HL-60 (cell line): Measurements from ENCODE around the gene VIPR2.

ENCODE experiments used
- DNase-seq, 2 experiments: peaks; one replicate each; pipeline ENCODE4 v3.0.0-alpha.2; 2010 to 2020; ENCODE audit warnings: low read depth in 1 of 2, low spot score in 1 of 2
- H3K27ac ChIP-seq: fragments of 250-450 bp; sonication (Bioruptor Pico); replicated peaks from 2 replicates; pipeline ENCODE4 v1.5.1; 2020; ENCODE audit warnings: mild to moderate bottlenecking, moderate library complexity
- H3K27me3 ChIP-seq: fragments of 250-450 bp; sonication (Bioruptor Pico); 2 replicates; pipeline ENCODE4 v1.5.1; 2021; ENCODE audit warnings: mild to moderate bottlenecking, moderate library complexity; ENCODE audit not compliant: insufficient read depth, poor library complexity, severe bottlenecking
- H3K4me3 ChIP-seq: replicated peaks from 2 replicates; pipeline ENCODE4 v1.5.1; 2011; ENCODE audit warnings: mild to moderate bottlenecking, control low read depth, low read length; ENCODE audit not compliant: insufficient read depth
- CTCF ChIP-seq: IDR thresholded peaks from one replicate; pipeline ENCODE4 v1.5.1; 2011; ENCODE audit warnings: low read length, control low read depth, inconsistent platforms; ENCODE audit not compliant: insufficient read depth
- GABPA ChIP-seq: IDR thresholded peaks from 2 replicates; pipeline ENCODE4 v1.6.1; 2012; ENCODE audit warnings: low read depth
- POLR2AphosphoS5 ChIP-seq: IDR thresholded peaks from 2 replicates; pipeline ENCODE4 v1.6.1; 2012; ENCODE audit warnings: low read depth
- SPI1 ChIP-seq: IDR thresholded peaks from 2 replicates; pipeline ENCODE4 v1.6.1; 2012; ENCODE audit warnings: low read depth, mild to moderate bottlenecking, borderline replicate concordance
- TF ChIP-seq, protein P1 (sequence below): IDR thresholded peaks from 2 replicates; pipeline ENCODE4 v1.6.1; 2012; ENCODE audit warnings: low read depth; ENCODE audit not compliant: insufficient replicate concordance

Gene VIPR2

DNA sequence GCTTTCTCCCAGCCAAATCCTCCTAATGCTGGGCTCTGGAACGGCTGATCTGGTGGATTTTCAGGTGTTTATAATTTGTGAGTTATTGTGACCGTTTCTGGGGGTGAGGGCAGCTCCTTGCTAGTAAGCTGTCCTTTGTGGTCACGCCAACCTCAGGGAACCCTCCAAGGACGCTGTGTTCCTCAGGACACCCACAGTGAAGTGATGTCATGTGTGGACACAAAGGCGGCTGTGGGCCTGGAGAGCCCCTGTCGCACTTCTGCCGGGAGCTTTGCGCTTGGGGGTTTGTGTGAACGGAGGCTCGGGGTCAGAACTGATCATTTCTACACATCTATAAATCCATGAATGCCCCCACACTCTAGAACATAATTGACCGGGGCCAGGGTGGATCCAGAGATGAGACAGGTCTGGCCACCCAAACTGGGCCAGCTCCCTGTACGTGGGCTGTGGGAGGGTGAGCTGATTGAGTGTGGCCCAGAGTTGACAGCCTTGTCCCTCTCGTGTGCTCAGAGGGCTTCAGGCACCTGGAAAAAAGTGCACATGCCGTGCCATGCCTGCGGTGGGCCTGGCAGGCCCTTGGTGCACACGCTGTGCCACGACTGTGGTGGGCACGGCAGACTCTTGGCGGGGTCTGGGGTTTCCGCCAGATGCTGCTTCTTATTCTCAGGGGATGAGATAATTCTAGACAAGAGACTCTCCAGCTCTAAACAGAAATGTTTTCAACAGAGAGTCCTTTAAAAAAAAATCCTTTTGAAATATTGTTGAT, 130.2 kb downstream of the VIPR2 start:
- no peak overlapping the region for H3K4me3 ChIP-seq
- DNase-seq = no peak
- no peak overlapping the region for H3K27ac ChIP-seq

DNA sequence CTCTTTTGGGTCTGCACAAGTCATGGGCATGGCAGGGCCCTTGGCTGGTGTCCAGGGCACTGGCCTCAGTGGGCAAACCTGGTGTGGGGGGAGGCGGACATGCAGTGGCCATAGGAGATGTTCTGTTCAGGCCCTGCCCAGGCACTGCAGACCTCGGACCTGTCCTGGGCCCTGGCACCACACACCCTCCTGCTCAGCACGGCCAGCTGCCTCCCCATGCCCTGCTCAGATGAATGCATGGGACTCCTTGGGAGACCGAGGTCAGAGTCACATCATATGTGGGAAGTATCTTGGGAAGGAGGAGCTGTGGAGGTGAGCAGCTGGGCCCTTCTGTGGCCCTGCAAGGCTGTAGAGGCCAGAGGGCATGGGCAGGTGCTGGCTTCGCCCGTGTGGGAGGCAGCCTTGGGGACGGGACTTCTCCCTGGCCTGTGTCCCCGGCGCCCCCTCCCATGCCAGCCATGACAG, 130.8 kb downstream of the VIPR2 start:
- no peak for TF ChIP-seq SPI1
- TF ChIP-seq CTCF = no peak
- no peak for TF ChIP-seq POLR2AphosphoS5
- TF ChIP-seq, protein P1, sequence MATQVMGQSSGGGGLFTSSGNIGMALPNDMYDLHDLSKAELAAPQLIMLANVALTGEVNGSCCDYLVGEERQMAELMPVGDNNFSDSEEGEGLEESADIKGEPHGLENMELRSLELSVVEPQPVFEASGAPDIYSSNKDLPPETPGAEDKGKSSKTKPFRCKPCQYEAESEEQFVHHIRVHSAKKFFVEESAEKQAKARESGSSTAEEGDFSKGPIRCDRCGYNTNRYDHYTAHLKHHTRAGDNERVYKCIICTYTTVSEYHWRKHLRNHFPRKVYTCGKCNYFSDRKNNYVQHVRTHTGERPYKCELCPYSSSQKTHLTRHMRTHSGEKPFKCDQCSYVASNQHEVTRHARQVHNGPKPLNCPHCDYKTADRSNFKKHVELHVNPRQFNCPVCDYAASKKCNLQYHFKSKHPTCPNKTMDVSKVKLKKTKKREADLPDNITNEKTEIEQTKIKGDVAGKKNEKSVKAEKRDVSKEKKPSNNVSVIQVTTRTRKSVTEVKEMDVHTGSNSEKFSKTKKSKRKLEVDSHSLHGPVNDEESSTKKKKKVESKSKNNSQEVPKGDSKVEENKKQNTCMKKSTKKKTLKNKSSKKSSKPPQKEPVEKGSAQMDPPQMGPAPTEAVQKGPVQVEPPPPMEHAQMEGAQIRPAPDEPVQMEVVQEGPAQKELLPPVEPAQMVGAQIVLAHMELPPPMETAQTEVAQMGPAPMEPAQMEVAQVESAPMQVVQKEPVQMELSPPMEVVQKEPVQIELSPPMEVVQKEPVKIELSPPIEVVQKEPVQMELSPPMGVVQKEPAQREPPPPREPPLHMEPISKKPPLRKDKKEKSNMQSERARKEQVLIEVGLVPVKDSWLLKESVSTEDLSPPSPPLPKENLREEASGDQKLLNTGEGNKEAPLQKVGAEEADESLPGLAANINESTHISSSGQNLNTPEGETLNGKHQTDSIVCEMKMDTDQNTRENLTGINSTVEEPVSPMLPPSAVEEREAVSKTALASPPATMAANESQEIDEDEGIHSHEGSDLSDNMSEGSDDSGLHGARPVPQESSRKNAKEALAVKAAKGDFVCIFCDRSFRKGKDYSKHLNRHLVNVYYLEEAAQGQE = no peak
- TF ChIP-seq GABPA = no peak
- H3K27me3 ChIP-seq = no peaks in the 10 kb centered on the region
- no peak overlapping the region for H3K27ac ChIP-seq

More for the DNA sequence above, 130.2 kb downstream of the VIPR2 start:
- TF ChIP-seq POLR2AphosphoS5 = no peak
- TF ChIP-seq, protein P1 = no peak
- no peak for TF ChIP-seq CTCF
- TF ChIP-seq GABPA = no peak
- no peak for TF ChIP-seq SPI1
- no peaks in the 10 kb centered on the region for H3K27me3 ChIP-seq

DNA sequence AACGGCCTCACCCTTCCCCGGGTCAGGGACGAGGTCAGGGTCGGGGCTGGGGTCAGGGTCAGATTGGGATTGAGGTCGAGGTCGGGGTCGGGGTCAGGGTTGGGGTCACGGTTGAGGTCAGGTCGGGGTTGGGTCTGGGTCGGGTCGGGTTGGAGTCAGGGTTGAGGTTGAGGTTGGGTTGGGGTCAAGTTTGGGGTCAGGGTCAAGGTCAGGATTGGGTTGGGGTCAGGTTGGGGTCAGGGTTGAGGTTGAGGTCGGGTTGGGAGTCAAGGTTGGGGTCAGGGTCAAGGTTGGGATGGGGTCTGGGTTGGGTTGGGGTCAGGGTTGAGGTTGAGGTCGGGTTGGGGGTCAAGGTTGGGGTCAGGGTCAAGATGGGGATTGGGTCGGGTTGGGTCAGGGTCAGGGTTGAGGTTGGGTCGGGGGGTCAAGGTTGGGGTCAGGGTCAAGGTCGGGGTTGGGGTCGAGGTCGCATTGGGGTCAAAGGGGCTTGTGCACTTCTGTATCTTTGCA, 131.4 kb downstream of the VIPR2 start:
- Histone ChIP-seq H3K4me3 (no peak overlapping the region), H3K27ac (no peak overlapping the region), H3K27me3 (no peaks in the 10 kb centered on the region)
- no peak for TF ChIP-seq GABPA
- no peak for TF ChIP-seq POLR2AphosphoS5
- TF ChIP-seq SPI1 = no peak
- no peak for TF ChIP-seq CTCF
- TF ChIP-seq, protein P1 = no peak
- no peak for DNase-seq

More for the DNA sequence above, 130.8 kb downstream of the VIPR2 start:
- no peak overlapping the region for H3K4me3 ChIP-seq
- no peak for DNase-seq
